ENCODE results near the gene IGLL1.
"Not testable (repeated sequence)": the region's sequence is repeated elsewhere in the genome, so short reads cannot be mapped to it uniquely, and the experiment has no call there.

Gene IGLL1

DNA sequence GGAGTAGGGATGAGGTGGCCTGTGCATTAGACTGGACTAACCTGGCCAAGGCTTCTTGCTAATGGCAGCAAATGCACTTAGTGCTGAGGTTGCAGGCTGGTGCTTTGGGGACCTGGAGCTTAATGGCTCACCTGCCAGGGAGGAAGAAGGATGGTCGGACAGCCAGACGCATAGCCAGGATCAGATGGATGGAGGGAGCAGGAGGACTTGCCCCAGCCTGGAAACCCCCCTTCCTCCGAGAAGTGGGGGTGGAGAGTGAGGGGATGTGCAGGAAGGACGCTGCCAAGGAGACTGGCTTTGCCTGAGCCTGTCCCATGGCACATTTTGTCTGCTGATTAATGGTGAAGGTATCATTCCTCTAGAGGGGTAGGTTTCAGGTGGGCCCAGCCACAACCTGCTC lies 17.9 kb downstream of the IGLL1 start:
- no peak for DNase-seq

DNA sequence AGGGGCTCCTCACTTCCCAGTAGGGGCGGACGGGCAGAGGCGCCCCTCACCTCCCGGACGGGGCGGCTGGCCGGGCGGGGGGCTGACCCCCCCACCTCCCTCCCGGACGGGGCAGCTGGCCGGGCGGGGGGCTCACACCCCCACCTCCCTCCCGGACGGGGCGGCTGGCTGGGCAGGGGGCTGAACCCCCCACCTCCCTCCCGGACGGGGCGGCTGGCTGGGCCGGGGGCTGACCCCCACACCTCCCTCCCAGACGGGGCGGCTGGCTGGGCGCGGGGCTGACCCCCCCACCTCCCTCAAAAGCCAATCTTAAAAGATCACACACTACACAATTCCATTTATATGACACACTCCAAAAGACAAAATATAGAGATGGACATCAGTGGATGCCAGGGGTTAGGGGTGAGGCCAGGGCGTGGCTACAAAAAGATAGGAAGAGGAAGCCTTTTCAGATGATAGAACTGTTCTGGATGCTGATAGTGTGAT lies 19.0 kb downstream of the IGLL1 start:
- DNase-seq = not testable (repeated sequence)

DNA sequence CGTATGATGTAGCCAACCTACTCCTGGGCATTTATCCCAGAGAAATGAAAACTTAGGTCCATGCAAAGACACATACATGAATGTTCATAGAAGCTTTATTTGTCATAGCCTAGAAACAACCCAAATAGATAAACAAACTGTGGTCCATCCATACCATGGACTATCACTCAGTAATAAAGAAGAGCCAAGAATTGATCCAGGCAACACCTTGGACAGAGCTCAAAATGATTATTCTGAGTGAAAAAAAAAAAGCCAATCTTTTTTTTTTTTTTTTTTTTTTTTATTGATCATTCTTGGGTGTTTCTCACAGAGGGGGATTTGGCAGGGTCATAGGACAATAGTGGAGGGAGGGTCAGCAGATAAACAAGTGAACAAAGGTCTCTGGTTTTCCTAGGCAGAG lies 19.9 kb downstream of the IGLL1 start:
- DNase-seq = not testable (repeated sequence)

DNA sequence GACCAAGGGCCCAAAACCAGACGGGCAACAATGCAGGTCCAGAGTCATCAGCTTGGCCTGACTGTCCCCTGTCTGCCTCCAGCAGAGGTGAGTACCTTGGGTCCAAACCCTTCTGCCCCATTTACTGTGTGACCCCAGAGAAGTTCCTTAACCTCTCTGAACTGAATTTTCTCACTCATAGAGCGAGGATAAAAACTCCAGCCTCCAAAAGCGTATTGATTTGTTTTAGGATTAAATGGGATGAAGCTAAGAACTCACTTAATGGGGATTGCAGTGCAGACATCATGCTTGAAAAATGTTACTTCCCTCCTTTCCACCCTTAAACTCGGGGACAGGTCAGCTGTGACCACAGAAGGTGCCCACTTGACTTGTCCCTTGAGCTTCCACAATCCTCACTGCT lies 22.6 kb downstream of the IGLL1 start:
- DNase-seq = no peak

DNA sequence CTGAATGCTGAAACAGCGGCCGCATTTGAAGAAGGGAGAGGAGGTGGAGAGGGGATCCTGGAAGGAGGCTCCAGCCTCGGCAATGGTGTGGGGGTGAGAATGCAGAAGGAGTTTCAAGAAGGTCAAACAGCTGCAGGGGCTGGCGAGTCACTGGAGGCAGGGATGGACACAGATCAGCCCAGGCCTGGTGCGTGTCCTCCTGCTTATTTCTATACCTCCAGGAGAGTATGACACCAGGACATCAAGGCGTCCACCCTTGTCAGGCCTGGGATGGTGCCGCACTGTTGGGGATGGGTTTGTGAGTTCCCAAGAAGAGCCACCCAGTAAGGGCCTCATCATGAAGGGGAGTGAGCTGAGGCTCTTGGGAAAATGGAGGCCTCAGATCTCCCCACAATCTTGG lies 23.1 kb downstream of the IGLL1 start:
- no peak for DNase-seq

DNA sequence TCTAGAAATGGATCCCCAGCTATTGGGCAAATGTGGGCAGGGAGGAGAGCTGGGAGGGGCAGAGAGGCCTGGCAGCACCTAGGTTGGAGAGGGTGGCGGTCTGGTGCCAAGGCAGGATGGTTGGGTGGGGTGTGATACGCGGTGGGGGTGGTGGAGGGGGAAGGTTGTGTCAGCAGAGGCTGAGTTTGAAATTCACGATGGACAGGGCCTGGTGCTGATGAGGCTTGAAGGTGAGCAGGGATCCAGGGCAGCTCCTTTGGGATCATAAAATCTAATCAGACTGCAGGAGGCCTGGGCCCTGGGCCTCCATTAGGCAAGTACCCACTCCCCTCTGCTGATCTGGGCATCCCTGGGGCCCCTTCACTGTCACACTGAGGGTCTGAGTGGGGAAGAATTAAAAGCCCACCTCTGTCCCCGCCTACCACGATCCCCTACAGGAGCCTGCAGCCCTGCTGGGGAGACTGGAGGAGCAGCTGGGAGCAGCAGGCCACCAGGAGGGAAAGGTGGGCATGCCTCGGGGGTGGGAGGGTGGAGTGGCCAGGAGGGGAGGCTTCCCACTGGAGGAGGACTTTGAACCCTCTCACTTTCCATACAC lies 24.0 kb downstream of the IGLL1 start:
- no peak for DNase-seq

DNA sequence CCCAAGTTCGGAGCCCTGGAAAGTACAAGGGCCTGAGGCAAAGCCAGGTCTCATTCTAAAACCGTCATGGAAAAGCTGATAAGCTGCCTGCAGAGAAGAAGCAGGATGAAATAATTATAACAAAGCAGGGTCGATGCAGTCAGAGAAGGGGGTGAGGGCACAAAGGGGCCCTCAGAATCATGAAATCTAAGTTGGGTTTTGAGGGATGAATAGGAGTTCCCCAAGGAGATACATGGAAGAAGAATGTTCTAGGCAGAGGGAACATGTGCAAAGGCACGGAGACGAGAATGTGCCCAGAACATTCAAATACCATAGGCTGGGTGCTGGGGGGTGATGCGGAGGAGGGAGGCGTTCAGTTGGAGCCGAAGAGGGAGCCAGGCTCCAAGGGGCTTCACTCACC lies 25.0 kb downstream of the IGLL1 start:
- DNase-seq = no peak

DNA sequence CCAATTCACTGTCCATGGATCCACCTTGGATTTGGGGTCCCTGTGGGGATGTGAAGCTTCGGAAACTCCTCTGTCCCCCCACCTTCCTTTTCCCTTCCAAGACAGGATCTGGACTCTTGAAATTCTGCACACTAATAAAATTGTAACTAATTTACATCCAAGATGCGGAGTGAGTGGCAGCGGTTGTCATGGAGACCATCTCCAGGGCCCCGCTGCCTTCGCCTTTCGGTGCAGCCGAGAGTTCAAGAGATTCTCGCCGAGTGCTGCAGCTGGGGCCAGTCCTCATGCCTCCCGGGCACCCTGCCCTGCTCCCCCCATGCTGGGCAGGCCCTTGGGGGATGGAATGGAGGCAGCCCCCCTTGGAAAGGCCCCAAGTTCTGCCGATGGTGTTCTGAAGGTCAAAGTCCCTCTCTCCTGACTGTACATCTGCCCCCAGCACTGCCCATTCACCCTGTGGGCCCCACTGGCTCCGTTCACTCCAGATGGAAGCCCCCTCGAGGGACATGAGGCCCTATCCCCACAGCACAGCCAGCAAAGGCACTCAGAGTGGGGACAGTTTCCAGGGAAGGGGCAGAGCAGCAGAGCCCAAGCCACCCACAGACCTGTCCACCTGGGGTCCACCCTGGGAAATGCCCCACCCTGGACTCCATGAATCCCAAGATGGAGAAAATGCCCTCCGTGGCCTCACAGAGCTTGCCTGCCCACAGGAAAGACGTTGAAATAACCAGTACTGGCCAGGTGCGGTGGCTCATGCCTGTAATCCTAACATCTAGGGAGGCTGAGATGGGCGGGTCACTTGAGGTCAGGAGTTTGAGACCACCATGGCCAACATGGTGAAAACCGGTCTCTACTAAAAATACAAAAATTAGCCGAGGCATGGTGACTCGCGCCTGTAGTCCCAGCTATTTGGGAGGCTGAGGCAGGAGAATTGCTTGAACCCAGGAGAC lies 25.9 kb downstream of the IGLL1 start:
- DNase-seq = no peak

DNA sequence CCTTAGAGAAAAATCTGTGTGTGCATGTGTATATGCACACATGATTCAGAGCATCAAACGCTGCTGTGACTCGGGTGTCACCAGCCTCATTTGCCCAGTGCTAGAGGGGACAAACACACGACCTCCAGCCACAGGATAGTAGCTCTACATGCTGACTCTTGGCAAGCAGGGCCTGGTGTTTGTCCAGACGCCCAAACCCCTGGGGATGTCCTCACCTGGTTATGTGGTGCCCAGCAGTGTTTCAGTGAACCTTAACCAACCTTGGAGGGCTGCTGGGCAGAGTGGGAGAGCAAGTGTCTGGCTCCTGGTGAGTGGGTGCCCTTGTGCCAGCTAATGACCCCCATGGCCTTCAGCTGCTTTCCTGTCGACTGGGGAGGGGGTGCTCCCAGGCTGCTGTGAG lies 26.7 kb downstream of the IGLL1 start:
- DNase-seq = no peak

DNA sequence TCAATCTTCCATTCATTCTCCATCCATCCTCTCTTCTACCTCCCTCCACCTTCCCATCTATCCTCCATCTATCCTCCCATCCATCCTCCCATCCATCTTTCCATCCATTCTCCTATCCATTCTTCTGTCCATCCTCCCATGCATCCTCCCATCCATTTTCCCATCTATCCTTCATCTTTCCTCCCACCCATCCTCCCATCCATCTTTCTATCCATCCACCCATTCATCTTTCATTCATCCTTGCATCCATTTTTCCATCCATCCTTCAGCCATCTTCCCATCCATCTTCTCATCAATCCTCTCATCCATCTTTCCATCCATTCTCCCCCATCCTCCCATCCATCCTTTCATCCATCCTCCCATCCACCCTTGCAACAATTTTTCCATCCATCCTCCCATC lies 27.5 kb downstream of the IGLL1 start:
- no peak for DNase-seq

DNA sequence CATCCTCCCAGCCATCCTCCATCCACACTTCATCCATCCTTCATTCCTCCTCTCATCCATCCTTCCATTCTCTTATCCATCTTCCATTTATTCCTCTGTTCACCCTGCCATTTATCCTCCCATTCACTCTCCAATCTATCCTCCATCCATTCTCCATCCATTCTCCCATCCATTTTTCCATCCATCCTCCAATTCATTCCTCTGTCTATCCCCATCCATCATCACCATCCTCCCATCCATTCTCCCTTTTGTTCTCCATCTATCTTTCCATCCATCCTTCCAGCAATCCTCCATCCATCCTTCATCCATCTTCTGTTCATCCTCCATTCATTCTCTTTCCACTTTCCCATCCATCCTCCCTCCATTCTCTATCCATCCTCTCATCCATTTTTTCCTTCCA lies 28.7 kb downstream of the IGLL1 start:
- DNase-seq = no peak

DNA sequence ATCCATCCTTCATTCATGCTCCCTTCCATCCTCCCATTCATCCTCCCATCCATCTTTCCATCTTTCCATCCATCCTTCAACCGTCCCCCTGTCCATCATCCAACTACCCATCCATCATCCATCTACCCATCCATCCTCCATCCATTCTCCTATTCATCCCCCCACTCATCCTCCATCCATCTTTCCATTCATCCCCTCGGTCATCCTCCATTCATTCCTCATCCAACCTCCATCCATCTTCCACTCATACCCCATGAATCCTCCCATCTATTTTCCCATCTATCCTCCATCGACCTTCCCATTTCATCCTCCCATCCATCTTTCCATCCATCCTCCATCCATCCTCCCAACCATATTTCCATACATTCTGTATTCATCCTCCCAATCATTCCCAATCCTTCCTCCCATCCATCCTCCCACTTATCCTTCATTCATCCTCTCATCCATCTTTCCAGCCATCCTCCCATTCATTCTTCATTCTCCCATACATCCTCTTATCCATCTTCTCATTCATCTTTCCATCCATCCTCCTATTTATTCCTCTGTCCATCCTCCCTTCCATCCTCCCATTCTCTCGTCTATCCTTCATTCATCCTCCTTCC lies 29.9 kb downstream of the IGLL1 start:
- DNase-seq = no peak

DNA sequence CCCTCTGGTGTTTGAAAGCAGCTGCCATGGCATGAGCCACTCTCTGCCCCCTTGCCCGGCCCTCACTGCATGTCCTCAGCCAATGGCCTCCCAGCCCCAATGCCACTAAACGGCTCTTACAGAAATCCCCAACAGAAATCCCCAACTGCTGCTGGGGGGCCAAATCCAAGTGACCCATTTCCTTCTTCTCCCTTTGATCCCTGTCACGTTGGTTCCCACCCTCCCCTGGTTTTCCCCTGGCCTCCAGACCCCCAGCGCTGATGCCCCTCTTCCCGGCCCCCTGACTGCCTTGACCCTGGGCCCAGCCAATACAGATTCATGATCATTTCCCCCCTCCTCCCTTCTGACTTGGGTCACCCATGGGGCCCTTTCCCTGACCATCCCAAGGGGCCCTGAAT lies 30.9 kb downstream of the IGLL1 start:
- DNase-seq = no peak

DNA sequence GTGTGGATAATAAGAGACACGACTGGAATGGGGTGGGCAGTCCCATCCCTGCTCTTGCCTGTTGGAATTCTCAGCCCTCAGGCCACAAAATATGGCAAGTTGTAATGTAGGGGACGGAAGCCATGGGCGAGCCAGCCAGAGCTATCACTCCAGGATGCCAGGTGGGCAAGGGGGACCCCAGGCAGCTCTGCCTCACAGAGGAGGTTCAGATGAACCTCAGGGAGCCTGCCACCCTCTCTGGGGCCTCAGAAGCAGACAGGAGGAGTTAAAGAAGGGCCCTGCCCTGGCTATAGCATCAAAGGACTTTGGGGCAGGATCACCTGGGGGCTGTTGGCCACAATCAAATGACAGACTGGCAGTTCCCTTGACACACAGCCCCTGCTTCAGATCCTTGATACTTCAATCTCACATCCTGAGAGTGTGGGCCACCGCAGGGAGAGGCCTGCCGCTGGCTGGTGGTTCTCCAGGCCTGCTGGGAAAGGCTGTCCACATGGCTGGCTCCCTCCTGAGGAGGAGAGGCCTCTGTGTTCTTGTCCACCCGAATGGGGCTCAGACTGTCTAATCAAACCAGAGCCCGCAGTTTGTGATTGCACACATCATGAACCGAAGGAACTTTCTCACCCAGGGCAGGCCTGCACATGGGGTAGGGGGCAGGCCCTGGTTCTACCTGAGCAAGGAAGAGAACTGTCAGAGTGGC lies 31.4 kb downstream of the IGLL1 start:
- DNase-seq = no peak

DNA sequence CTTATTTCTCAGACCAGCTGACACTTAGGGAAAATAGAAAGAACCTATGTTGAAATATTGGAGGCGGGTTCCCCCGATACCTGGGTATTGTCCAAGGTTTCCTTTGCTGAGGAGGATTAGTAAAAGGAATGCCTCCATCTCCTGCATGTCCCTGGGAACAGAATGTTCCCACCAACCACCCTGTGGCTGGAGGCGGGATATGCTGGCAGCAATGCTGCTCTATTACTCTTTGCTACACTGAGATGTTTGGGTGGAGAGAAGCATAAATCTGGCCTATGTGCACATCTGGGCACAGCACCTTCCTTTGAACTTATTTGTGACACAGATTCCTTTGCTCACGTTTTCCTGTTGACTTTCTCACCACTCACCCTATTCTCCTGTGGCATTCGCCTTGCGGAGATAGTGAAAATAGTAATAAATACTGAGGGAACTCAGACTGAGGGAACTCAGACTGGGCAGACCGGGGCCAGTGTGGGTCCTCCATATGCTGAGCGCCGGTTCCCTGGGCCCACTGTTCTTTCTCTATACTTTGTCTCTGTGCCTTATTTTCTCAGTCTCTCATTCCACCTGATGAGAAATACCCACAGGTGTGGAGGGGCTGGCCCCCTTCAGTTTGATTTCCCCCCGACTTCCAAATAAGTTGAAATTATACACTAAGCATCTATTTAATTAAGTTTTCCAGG lies 32.1 kb downstream of the IGLL1 start:
- DNase-seq = no peak

DNA sequence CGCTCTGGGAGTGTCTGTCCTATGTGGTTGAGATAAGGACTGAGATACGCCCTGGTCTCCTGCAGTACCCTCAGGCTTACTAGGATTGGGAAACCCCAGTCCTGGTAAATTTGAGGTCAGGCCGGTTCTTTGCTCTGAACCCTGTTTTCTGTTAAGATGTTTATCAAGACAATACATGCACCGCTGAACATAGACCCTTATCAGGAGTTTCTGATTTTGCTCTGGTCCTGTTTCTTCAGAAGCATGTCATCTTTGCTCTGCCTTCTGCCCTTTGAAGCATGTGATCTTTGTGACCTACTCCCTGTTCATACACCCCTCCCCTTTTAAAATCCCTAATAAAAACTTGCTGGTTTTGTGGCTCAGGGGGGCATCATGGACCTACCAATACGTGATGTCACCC lies 32.7 kb downstream of the IGLL1 start:
- not testable (repeated sequence) for DNase-seq

DNA sequence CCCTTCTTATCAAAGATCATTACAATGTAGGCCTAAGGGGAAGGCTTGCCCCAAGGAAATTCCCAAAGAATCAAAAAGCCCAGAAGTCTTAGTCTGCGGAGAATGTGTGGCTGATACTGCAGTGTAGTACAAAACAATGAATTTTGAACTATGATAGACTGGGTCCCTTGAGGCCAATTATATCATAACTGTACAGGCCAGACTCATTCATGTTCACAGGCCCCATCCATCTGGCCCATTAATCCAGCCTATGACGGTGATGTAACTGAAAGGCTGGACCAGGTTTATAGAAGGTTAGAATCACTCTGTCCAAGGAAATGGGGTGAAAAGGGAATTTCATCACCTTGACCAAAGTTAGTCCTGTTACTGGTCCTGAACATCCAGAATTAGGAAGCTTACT lies 35.2 kb downstream of the IGLL1 start:
- DNase-seq = no peak

DNA sequence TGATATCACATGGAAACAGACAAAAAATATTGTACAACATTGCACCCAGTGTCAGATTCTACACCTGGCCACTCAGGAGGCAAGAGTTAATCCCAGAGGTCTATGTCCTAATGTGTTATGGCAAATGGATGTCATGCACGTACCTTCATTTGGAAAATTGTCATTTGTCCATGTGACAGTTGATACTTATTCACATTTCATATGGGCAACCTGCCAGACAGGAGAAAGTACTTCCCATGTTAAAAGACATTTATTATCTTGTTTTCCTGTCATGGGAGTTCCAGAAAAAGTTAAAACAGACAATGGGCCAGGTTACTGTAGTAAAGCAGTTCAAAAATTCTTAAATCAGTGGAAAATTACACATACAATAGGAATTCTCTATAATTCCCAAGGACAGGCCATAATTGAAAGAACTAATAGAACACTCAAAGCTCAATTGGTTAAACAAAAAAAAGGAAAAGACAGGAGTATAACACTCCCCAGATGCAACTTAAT lies 36.5 kb downstream of the IGLL1 start:
- DNase-seq = not testable (repeated sequence)

DNA sequence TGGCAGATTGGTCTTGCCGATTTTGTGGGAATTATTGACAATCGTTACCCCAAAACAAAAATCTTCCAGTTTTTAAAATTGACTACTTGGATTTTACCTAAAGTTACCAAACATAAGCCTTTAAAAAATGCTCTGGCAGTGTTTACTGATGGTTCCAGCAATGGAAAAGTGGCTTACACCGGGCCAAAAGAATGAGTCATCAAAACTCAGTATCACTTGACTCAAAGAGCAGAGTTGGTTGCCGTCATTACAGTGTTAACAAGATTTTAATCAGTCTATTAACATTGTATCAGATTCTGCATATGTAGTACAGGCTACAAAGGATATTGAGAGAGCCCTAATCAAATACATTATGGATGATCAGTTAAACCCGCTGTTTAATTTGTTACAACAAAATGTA lies 37.2 kb downstream of the IGLL1 start:
- no peak for DNase-seq

DNA sequence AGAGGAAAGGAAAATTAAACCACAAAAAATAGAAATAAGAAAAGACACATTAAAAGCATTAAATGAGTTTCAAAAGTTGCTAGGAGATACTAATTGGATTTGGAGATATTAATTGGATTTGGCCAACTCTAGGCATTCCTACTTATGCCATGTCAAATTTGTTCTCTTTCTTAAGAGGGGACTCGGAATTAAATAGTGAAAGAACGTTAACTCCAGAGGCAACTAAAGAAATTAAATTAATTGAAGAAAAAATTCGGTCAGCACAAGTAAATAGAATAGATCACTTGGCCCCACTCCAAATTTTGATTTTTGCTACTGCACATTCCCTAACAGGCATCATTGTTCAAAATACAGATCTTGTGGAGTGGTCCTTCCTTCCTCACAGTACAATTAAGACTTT lies 37.7 kb downstream of the IGLL1 start:
- DNase-seq = not testable (repeated sequence)

DNA sequence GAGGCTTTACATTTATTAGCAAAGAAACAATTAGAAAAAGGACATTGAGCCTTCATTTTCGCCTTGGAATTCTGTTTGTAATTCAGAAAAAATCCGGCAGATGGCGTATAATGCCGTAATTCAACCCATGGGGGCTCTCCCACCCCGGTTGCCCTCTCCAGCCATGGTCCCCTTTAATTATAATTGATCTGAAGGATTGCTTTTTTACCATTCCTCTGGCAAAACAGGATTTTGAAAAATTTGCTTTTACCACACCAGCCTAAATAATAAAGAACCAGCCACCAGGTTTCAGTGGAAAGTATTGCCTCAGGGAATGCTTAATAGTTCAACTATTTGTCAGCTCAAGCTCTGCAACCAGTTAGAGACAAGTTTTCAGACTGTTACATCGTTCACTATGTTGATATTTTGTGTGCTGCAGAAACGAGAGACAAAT lies 38.2 kb downstream of the IGLL1 start:
- DNase-seq = not testable (repeated sequence)

DNA sequence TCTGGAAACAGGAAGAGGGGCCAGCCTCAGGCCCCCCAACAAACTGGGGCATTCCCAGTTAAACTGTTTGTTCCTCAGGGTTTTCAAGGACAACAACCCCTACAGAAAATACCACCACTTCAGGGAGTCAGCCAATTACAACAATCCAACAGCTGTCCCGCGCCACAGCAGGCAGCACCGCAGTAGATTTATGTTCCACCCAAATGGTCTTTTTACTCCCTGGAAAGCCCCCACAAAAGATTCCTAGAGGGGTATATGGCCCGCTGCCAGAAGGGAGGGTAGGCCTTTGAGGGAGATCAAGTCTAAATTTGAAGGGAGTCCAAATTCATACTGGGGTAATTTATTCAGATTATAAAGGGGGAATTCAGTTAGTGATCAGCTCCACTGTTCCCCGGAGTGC lies 39.3 kb downstream of the IGLL1 start:
- DNase-seq = not testable (repeated sequence)

DNA sequence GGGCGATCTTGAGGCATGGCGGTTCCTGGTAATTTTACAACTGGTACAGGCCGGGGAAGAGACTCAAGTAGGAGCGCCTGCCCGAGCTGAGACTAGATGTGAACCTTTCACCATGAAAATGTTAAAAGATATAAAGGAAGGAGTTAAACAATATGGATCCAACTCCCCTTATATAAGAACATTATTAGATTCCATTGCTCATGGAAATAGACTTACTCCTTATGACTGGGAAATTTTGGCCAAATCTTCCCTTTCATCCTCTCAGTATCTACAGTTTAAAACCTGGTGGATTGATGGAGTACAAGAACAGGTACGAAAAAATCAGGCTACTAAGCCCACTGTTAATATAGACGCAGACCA lies 40.3 kb downstream of the IGLL1 start:
- not testable (repeated sequence) for DNase-seq
